HG02571 (cell line): ENCODE results near the gene GCC1.
"Not testable (repeated sequence)": the region's sequence is repeated elsewhere in the genome, so short reads cannot be mapped to it uniquely, and the experiment has no call there.

ENCODE experiments used
- ATAC-seq: cut with Tn5 transposase; IDR thresholded peaks from one replicate; pipeline ENCODE4 v1.9.1; 2021; ENCODE audit warnings: mild to moderate bottlenecking, moderate library complexity; ENCODE audit not compliant: unreplicated experiment

The GCC1 gene

DNA sequence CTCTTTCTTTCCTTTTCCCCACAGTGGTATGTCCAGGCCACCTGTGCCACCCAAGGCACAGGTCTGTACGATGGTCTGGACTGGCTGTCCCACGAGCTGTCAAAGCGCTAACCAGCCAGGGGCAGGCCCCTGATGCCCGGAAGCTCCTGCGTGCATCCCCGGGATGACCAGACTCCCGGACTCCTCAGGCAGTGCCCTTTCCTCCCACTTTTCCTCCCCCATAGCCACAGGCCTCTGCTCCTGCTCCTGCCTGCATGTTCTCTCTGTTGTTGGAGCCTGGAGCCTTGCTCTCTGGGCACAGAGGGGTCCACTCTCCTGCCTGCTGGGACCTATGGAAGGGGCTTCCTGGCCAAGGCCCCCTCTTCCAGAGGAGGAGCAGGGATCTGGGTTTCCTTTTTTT lies 5.8 kb upstream of the GCC1 start:
- ATAC-seq = no peak

DNA sequence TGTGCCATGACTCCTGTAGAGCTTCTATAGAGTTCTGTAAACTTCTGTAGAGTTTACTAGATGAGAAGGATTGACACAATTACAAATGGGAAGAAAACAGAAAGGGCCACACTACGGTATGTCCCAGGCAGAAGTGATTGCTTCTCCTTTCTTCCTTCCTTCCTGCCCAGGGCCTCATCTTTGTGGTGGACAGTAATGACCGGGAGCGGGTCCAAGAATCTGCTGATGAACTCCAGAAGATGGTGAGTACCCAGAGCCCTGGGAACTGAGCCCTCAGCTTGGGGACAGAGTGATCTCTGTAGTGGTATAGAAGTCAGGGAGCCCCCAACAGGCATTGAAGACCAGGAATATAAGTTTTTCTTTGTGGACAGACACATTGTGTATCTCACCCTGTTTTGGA lies 4.5 kb upstream of the GCC1 start:
- no peak for ATAC-seq

DNA sequence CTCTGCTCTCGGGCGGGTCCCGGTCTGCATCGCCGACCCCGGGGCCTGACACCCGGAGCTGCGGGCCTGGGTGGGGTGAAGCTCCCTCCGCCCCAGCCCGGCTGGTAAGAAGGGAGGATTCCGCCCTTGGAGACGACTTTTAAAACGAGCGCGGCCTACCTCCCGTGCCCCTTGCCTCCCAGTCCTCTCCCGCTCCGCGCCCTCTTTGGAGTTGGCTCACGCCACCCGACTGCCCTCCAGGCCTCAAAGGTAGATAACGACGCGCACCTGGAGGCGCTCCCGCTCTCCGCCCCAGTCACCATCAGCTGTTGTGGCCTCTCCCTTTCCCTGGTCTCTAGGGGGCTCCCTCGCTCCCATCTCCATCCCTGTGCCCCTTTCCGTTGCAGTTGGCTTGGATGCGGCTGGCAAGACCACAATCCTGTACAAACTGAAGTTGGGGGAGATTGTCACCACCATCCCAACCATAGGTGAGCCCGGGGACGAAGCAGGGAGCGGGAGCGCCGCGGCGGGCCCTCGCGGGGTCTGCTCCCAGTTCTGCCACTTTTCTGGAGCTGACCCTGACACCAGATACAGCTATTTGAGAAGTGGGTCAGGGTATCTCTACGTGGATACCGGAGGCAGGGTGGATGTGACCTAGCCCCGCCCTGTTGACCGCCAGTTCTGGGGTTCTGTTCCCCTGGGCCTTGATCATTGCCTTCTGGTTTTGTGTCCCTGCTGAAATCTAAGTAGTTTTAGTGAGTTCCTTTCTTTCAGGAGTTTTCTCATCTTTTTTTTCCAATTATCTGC lies 3.5 kb upstream of the GCC1 start:
- peak; percentile 20 for ATAC-seq

DNA sequence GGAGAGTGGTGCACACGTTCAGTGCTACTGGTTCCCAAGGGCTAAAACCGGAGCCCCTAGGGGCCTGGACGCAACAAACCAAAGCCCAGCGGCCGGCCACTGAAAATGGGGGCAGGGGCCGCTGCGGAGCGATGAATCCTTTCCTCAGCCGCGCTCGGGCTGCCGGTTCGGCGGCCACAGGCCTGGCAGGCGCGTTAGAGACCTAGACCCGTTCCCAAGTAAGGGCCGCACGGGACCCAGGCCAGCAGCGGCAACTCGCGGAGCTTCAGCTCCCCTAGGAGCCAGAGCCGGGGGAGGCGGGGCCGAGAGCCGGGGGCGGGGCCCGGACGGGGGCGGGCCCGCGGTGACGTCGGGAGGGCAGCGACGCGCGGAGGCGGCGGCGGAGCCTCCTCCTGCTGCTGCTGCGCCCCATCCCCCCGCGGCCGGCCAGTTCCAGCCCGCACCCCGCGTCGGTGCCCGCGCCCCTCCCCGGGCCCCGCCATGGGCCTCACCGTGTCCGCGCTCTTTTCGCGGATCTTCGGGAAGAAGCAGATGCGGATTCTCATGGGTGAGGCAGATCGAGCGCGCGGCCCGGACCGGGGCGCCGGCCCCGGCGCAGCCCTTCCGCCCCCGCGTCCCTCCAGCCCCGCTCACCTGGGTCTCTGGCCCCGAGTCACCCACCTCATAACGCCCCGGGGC lies 2.8 kb upstream of the GCC1 start, which contains the start of gene ARF5:
Gene ARF5, plus strand, starts transcription at position 393 of the 678 bp plus-strand sequence. Its CDS starts 88 bp downstream, at position 481.
- ATAC-seq = peak; percentile 58

DNA sequence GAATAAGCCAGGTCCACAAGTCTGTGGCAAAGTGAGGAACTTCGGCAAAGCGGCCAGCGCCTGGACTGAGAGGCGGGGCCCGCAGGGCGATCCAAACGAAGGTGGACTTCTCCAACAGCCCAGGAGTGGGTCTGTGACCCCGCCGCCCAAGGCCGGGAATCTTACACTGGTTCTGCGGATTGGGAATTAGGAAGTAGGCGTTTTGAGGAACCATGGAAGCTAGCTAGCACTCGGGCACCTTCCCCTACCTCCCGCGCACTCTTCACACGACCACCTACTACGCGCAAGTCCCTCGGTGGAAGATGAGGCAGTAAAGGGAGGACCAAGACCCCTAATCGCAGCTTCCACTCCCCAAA lies 2.2 kb upstream of the GCC1 start:
- ATAC-seq = no peak

DNA sequence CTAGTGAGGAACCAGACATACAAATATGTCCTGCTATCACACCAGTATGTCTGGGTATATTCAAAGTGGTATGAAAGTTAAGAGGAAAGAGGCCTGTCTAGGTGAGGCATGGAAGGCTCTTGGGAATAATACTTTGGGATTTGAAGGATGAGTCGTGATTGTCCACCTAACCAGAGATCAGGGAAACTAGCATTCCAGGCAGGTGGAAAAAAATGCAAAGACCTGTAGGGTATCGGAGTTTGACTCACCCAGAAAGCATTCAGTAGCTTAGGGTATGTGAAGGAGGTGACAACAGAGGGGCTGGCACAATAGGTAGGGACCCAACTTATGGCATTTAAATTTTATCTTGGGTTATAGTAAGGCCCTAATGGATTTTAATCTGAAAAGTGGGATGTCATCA lies 950 bp upstream of the GCC1 start:
- ATAC-seq = no peak

DNA sequence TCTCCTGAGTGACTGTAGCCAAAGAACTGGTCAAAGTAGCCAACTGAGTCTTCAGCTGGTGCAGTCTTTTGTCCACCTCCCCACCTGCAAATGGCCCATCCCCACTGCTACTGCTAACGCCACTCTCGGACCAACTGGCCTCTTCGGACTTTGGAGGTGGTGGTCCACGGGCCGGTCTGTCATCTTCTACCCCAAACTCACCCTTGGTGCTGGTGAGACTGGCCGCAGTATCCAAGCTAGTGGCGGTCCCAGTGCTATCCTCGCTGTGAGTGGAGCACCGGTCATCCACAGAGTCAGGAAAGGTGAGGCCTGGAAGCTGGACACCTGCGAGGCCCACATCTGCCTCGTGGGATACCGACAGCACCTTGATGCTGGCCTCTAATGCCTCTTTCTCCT lies 750 bp downstream of the GCC1 start:
- ATAC-seq = no peak

DNA sequence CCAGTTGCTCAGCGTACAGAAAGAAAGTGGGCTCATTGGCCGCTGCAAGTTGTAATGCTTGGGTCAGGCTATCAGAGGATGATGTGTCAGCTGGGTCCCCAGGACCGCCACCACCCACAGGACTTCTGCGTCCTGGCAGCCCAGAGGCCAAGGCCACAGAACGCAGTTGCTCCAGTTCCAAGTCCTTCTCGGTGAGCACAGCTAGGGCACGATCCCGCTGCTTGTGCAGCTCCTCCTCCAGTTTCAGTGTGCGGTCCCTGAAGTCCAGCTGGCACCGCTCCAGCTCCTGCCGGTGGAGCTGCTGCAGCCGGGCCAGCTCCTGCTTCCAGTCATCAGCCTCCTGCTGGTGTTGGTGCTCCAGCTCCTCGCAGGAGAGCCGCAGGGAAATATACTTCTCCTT lies 3.0 kb downstream of the GCC1 start:
- no peak for ATAC-seq

DNA sequence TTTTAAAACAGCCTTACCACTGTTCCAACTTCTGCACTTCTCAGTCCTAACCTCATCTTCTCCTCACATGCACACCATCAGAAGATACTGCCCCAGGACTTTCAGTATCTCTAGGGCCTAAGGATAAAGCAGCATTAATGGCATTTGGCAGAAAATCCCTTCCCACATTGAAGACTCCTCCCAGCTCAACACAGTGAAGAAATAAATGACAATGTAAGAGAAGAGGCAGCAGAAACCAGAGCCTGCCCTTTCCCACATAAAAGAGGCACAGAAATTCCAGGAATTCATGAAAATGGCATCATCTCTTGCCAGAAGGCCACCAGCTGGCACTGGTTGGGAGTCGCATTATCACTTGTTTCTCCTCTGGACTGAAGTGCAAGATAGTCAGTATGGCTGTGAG lies 3.7 kb downstream of the GCC1 start:
- no peak for ATAC-seq

DNA sequence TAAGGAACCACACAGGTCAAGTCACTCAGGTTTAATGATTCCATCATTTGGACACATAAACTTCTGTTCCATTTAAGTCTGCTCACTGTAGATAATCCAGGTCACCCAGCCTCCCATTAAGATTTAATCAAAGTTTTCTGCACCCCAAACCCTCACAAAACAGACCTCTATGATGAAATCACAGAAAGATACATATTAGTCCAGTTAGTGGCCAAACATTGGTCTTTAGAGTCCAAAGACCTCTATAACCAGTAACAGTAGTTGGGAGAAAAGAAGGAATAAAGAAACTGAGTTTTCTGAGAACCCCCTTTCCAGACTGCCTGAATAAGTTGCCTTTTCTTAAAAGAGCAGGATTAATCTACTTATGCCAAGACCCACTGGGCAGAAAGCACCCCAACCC lies 4.8 kb downstream of the GCC1 start:
- no peak for ATAC-seq

DNA sequence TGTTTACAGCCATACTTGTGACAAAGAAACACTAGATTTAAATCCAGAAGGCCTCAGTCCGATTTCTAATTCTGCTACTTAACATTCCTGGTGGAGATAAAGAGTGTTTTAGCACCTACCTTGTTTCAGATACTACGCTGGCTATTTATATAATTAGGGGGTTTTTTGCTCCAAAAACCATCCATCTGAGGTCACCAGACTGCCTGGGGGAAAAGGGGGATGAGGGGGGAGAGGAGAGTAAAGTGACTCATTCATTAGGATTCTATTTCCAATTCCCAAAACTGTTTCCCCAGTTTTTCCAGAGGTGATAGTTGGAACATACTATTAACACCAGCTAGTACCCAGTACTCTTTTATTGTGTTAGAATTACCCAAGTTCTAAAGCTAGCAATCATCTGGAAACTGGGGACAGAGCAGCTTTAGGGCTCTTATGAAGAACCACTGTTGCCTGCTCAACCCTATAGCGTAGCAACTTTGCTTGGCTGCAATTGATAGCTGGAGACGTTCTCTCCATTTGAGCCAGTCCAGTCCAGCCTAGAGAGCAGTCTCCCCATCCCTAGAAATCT lies 6.6 kb downstream of the GCC1 start:
- ATAC-seq = no peak

DNA sequence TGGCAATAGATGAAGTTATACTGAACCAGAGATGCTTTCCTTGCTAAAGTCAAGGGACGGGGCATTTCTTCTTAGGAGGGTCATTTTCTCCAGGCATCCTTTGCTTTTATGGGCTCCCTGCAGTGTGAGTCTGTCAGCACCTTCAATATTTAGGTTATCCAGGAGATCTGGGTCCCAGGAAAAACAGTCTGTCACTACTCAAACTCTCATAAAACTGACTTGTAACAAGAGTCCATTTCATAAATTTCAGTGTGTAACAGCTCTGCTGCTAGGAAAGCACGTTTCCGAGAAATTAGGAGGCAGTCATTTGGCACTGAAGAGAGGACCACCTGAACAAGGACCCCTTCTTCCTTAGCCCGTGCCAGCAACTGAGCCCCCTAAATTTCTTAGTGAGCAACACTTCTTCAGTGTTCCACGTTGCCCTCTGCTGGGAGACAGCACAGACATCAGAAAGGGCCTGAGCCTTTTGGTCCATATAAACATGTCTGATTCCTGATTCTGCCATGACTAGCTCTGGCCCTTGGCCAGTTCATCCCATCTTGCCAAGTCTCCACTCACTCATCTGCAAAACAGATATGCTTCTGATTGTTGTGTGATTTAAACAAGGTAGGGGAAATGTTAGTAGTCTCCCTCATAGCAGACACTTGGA lies 7.2 kb downstream of the GCC1 start:
- ATAC-seq = no peak

DNA sequence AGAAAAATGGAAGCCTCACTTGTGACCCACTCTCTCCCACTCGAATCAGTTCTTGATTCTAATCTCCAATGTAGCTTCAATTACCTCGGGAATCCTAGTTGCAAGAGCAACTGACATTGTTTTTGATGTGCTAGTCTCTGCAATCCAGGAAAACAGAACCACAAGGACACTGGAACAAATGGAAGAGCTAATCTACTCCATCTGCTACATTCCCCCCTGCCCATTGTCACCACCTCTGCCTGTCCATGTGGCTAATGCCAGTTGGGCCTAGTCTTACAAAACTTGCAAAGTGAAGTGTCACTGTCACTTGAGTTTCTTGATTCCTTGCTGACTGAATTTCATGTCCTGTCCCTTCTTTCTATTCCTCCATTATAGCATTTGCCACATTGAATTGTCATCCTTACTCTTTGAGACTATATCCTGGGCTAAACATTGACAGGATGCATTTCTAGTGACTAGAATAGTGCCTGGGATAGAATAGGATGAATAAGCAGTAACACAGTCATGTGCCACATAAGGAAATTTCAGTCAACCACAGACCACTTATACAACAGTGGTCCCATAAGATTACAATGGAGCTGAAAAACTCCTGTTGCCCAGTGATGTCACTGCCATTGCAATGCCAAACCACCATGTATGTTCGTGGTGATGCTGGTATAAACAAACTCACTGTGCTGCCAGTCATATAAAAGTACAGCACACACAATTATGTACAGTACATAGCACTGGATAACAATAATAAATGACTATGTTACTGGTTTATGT lies 13.5 kb downstream of the GCC1 start:
- no peak for ATAC-seq

DNA sequence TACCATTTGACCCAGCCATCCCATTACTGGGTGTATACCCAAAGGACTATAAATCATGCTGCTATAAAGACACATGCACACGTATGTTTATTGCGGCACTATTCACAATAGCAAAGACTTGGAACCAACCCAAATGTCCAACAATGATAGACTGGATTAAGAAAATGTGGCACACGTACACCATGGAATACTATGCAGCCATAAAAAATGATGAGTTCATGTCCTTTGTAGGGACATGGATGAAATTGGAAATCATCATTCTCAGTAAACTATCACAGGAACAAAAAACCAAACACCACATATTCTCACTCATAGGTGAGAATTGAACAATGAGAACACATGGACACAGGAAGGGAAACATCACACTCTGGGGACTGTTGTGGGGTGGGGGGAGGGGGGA lies 17.4 kb downstream of the GCC1 start:
- ATAC-seq = not testable (repeated sequence)

DNA sequence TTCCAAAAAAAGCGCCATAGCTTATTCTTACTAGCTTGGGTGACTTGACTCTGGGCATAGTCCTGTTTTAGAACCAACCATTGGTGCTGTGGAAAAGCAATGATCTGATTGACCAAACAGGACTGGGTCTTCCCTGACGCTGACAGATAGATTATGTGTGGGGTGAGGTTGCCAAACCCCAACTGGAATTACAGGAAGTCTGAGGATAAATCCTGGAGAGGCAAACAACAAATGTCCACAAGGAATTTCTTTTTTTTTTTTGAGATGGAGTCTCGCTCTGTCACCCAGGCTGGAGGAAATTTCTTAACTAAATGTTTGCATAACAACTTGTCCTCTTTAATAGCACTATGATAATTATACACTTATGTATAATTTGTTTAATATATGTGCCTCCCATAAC lies 19.2 kb downstream of the GCC1 start:
- no peak for ATAC-seq

DNA sequence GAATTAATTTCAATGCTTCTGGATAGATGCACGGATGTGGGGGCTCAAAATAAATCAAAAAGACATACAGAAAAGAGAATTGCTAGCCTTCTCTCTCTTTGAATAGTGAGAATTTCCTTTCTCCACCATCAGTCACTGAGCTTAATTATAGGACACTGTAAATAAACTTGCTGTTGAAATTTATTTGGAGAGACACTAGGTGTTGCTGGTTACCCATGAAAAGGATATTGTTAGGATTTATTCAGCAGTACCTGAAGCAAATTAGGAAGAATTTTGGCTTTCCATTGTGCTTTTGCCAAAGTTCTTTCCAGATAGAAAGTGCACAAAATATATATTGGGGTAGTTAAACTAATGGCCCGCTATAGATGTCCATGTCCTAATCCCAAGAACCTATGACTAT lies 27.6 kb downstream of the GCC1 start:
- no peak for ATAC-seq

DNA sequence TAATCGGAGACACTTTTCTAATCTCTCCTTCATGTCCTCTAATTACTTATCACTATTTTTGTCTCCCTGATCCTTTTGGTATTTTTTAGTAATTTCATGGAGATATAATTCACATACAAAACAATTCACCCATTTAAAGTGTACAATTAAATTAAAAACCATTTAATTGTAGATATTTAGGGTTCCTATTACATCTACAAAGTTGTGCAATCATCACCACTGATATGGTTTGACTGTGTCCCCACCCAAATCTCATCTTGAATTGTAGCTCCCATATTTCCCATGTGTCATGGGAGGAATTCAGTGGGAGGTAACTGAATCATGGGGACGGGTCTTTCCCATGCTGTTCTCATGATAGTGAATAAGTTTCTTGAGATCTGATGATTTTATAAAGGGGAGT lies 29.0 kb downstream of the GCC1 start:
- no peak for ATAC-seq

DNA sequence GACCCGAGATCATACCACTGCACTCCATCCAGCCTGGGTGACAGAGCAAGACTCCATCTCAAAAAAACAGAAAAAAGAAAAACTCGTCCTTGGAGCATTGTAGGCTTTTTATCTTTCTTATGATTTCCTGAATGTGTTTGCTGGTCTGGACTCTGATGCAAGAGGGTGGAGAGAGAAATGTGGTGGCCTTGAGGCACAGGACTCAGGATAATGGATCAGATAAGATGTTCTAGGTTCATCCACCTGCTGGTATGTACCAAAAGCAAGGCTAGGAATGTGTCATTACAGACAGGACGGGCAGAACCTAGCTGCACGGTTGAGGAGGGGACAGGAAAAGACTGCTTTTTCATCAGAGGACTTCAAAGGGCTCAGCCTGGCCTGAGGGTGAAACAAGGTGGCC lies 33.5 kb downstream of the GCC1 start:
- ATAC-seq = no peak

DNA sequence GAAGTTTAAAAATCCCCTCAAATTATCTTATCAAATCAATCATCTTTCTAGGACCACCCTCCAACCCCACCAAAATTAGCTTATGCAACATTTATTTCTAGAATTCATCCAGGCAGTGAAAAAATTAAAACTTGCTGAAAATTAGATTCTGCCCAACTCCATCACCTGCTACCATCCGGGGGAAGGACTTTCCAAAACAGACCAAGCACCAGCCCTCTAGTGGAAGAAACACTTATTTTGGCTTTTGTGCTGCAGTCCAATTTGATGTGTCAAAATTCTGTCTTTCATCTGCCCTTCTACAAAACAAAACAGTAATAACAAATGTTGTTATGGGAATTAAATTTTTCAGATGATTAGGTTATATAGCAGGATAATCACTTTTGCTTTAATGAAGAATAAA lies 35.1 kb downstream of the GCC1 start:
- ATAC-seq = no peak

DNA sequence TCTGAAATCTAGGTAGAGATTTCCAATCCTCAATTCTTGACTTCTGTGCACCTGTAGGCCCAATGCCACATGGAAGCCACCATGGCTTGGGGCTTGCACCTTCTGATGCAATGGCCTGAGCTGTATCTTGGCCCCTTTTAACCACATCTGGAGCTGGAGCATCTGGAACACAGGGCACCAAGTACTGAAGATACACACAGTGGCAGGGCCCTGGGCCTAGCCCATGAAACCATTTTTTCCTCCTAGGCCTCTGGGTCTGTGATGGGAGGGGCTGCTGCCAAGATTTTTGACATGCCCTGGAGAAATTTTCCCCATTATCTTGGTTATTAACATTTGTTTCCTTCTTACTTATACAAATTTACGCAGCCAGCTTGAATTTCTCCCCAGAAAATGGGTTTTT lies 39.1 kb downstream of the GCC1 start:
- ATAC-seq = no peak

DNA sequence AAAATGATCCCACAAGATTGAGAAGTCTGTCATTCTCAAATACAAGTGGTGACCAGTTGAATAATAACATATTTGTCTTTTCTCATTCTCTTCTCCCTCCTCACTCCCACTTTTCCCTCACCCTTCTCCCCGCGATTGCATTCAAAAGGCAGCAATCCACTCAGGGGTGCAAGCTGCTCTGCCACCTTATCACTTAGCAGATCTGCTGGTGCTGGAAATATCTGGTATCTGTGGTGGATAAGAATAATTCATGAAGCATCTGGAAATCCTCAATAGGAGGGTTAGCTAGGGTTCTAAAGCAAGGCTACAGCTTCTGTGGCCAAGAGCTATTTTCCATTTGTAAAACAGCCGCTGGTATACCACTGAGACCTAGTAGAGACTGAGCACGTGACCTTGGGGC lies 43.8 kb downstream of the GCC1 start:
- ATAC-seq = no peak
